Fibroblast of skin of right biceps (primary cell): ENCODE measurements around the gene EMCN.
"Not testable (repeated sequence)": the region's sequence is repeated elsewhere in the genome, so short reads cannot be mapped to it uniquely, and the experiment has no call there.

Experiments
- DNase-seq: peaks from one replicate; pipeline ENCODE4 v3.0.0-alpha.2; 2013

The EMCN gene

GRCh38 chr4:100489305-100489704 lies 28.5 kb downstream of the EMCN start:
- peak; percentile 57 for DNase-seq

- DNase-seq, result no peak
Measured at GRCh38 chr4:100486496-100486895, 31.3 kb downstream of the EMCN start.

GRCh38 chr4:100483796-100484195 lies 34.0 kb downstream of the EMCN start:
- no peak for DNase-seq

GRCh38 chr4:100479971-100480370 lies 37.9 kb downstream of the EMCN start:
- no peak for DNase-seq

- no peak for DNase-seq
Measured at GRCh38 chr4:100469555-100469954, 48.3 kb downstream of the EMCN start.

GRCh38 chr4:100466501-100466900 lies 51.3 kb downstream of the EMCN start:
- no peak for DNase-seq

GRCh38 chr4:100461807-100462605 lies 55.8 kb downstream of the EMCN start:
- DNase-seq, result peak; percentile 74

GRCh38 chr4:100450449-100450848 lies 67.4 kb downstream of the EMCN start:
- peak; percentile 30 for DNase-seq

GRCh38 chr4:100431416-100431815 lies 86.4 kb downstream of the EMCN start:
- no peak for DNase-seq

GRCh38 chr4:100430451-100430850 lies 87.4 kb downstream of the EMCN start:
- DNase-seq, result no peak

GRCh38 chr4:100429616-100430015 lies 88.2 kb downstream of the EMCN start:
- no peak for DNase-seq

- peak; percentile 62 for DNase-seq
Measured at GRCh38 chr4:100428051-100428450, 89.8 kb downstream of the EMCN start.

GRCh38 chr4:100424376-100424775 lies 93.4 kb downstream of the EMCN start:
- no peak for DNase-seq

- DNase-seq, result no peak
Measured at GRCh38 chr4:100422894-100423293, 94.9 kb downstream of the EMCN start.

- DNase-seq, result peak; percentile 59
Measured at GRCh38 chr4:100421361-100421978, 96.4 kb downstream of the EMCN start.

- DNase-seq, result peak; percentile 21
Measured at GRCh38 chr4:100420571-100420970, 97.3 kb downstream of the EMCN start.

GRCh38 chr4:100417565-100417964 lies 100.3 kb downstream of the EMCN start:
- peak; percentile 15 for DNase-seq

GRCh38 chr4:100414016-100414790 lies 103.6 kb downstream of the EMCN start:
- DNase-seq, result peak; percentile 28

GRCh38 chr4:100391863-100392262 lies 126.0 kb downstream of the EMCN start:
- peak; percentile 70 for DNase-seq

- DNase-seq, result no peak
Measured at GRCh38 chr4:100391086-100391485, 126.7 kb downstream of the EMCN start.

GRCh38 chr4:100386270-100386669 lies 131.6 kb downstream of the EMCN start:
- DNase-seq, result no peak

- not testable (repeated sequence) for DNase-seq
Measured at GRCh38 chr4:100380401-100380800, 137.4 kb downstream of the EMCN start.

- DNase-seq, result no peak
Measured at GRCh38 chr4:100379583-100380105, 138.2 kb downstream of the EMCN start.
